HG03469 (cell line): ENCODE data around the gene HAPLN3.

Experiments used
- ATAC-seq: cut with Tn5 transposase; IDR thresholded peaks from one replicate; pipeline ENCODE4 v1.9.1; 2021; ENCODE audit warnings: mild to moderate bottlenecking, moderate library complexity, moderate number of reproducible peaks; ENCODE audit not compliant: unreplicated experiment

HAPLN3 gene

GRCh38 chr15:88911766-88912118 lies 16.4 kb upstream of the HAPLN3 start:
- no peak for ATAC-seq

DNA sequence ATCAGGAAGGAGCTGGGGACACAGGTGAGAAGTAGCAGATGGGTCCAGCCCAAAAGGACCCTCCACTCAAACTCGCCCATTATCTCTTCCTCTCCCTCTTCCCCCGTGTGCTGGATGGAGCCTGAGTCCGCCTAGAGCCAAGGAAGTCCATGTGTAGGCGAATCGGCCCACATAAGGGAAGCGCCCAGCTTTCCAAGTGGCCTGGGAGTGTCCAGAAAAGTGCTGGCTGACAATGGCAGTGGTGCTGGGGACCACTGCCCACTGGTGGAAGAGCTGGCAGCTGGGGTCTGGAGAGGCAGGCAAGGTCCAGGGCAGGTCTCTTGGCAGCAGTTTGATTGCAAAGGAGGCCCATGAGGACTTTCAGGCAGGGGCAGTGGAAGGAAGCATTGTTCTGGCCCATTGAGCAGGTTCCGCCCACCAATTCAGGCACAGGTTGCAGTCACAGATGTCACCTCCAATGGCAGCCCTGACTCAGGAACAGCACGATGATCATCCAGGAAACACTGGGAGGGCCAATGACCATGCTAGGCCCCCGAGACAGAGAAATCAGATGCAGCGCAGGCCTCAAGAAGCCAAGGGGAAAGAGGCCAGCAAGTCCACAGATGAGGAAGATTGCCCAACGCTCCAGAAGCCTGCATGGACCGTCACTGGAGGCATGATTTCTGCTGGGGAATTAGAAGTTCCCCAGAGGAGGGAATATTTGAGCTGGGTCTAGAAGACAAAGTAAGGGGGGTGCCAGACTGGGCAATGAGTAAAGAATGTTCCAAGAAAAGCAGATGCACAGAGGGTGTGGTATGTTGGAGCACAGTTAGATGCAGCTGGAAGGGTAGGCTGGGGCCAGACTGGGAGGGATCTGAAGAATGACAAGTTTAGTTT lies 14.8 kb upstream of the HAPLN3 start:
- no peak for ATAC-seq

DNA sequence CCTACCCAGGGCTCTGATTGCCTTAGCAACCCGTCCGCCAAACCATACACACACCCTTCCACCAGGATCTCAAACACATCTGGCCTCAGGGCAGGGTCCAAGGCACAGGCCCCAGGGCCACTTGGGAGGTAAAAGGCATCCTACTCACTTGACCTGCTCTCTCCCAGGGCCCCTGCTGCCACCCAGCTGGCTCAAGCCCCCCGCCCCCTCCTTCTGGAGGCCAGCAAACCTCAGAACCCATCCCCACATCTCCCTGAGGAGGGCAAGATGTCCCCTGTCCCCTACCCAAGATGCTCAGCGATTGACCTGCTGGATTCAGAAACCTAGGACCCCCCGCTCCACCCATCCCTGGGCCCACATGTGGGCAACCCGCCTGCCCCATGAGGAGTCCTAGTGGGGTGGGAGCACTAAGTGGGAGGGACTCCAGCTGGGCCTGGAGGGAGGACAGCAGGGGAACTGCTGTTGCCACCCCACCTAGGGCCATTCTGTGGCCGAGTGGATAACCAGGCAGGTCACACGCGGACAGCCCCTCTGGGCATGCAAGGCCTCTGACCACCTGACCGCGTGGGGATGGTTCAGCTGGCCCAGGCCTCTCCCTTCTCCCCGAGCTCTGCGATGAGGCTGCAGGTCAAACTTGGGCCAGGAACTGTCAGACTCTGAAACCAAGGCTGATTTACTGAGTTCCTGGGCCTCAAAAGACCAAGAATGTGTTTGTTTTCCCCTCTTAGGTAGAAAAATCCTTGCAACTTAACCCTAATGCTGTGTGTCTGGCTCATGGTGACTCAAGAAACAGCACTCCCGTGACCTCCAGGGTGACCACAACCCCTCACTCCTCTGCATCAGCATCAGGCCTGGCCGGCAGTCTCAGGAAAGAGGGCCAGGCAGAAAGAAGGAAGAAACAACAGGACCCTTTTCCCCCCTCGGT lies 13.6 kb upstream of the HAPLN3 start:
- no peak for ATAC-seq

- ATAC-seq: no peak
These were observed 12.8 kb upstream of the HAPLN3 start for GRCh38 chr15:88908123-88908522.

- ATAC-seq: no peak
These were observed 11.8 kb upstream of the HAPLN3 start for GRCh38 chr15:88907111-88907510.

- no peak for ATAC-seq
These were observed 11.2 kb upstream of the HAPLN3 start for GRCh38 chr15:88906551-88906950.

GRCh38 chr15:88906130-88906529 lies 10.8 kb upstream of the HAPLN3 start:
- ATAC-seq: no peak

- ATAC-seq: no peak
These were observed 10.2 kb upstream of the HAPLN3 start for GRCh38 chr15:88905576-88905975.

- peak; percentile 50 for ATAC-seq
These were observed 9.4 kb upstream of the HAPLN3 start for GRCh38 chr15:88904624-88905327.

GRCh38 chr15:88904257-88904623 lies 8.9 kb upstream of the HAPLN3 start:
- no peak for ATAC-seq

DNA sequence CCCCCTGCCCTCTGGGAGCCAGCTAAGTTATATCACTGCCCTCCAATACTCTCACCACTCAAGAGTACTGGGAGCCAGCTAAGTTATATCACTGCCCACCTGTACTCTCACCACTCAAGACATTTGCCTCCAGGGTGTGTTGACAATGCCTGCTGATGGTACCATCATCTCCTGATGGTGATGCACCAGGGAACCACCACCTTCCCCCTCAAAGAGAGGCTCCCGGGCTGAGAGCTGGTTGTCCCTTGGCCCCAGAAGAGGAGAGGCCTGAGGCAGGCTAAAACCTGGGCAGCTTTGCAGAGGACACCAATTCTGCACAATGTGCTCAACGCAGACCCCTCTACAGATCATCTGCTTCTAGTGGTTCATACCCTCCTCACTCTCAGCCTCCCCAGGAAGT lies 7.5 kb upstream of the HAPLN3 start:
- ATAC-seq: no peak

- ATAC-seq: no peak
These were observed 7.0 kb upstream of the HAPLN3 start for GRCh38 chr15:88902221-88902835.

DNA sequence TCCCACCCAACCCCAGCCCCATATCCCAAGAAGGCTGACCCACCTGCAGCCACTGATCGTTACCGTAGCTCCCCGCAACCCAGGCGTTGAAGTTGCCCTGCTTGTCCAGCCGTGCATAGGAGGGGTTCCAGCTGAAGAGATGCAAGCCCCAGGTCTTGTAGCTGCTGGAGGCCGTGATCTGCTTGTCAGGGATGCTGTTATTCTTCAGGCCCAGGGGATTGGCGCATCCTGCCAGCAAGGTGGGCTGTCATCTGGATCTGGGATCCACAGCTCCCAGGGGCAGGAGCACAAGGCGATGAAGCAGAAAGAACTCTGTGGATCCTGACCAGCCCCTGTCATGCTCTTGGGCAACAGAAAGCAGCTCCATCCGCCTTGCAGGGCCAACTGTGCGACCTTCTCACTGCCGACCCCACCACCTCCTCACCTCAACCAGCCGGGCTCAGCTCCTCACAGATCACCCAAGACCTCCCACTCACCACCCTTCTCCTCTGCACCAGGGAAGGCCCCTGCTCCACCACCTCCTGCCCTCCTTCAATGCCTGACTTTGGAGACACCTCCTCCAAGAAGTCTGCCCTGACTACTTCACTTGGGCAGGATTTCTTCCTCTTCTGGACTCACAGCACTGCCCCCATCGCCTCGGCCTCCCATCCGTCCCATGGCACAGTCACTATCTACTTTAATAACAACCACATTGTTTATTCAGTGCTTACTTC lies 6.3 kb upstream of the HAPLN3 start:
- no peak for ATAC-seq

DNA sequence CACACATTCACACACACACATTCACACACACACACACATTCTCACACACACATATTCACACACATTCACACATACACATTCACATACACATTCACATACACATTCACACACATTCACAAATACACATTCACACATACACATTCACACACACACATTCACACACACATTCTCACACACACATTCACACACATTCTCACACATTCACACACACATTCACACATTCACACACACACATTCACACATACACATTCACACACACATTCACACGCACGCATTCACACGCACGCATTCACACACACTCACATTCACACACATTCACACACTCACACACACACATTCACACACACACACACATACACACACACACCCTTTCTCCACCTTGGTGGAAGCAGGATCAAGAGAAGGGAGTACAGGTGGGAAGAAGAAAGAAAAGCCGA lies 5.7 kb upstream of the HAPLN3 start:
- no peak for ATAC-seq

GRCh38 chr15:88900309-88900981 lies 5.1 kb upstream of the HAPLN3 start:
- ATAC-seq: no peak

- no peak for ATAC-seq
These were observed 3.9 kb upstream of the HAPLN3 start for GRCh38 chr15:88899251-88899650.

DNA sequence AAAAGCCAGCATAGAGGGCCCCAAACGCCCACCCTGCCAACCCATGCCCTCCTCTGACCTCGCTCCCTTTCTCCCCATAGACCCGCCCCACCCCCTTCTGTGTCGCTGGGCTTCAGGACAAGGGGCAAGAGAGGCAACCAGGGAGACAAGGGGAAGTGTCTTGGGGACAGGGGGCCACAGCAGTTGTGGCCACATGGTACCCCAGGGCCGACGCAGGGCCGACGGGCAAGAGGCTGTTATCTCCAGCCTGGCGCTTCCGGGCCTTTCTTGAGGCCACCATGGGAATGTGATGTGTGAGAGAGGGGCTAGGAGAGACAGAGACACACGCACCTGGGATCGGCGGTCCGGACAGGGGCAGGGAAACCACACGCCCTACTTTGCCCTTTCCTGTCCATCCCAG lies 3.4 kb upstream of the HAPLN3 start:
- ATAC-seq: no peak

GRCh38 chr15:88897456-88898194 lies 2.3 kb upstream of the HAPLN3 start:
- ATAC-seq: no peak

GRCh38 chr15:88897142-88897455 lies 1.8 kb upstream of the HAPLN3 start:
- no peak for ATAC-seq
